ENCODE results near the gene KRTAP25-1. TPM values are rescaled to one million over a fixed set of nuclear protein-coding genes. Genes with fewer than 3 reads are reported as not detected.

The KRTAP25-1 gene
- total and polyA plus RNA-seq, 2 of the 4 experiments (the other 2 are of a cell fraction), result not detected

- POLR2A ChIA-PET (ENCODE audit: unreplicated experiment), result no interaction called here
- Histone ChIP-seq H3K9ac (ENCODE audit: low read depth, low read length) (no peak overlapping the region), H3K4ac (ENCODE audit: low read depth, low read length) (no peak overlapping the region), H3K27ac (ENCODE audit: insufficient read depth, low read length) (no peak overlapping the region), H4K8ac (ENCODE audit: low read depth in 2 of 2, low read length in 2 of 2) (no peak overlapping the region), H3K23ac (ENCODE audit: low read depth, low read length) (no peak overlapping the region), H4K20me1 (ENCODE audit: insufficient read depth, low read length) (no peaks in the 10 kb centered on the region), H3K9me1 (ENCODE audit: insufficient read depth, low read length) (no peaks in the 10 kb centered on the region), H2AK9ac (replicated peaks; ENCODE audit: low read depth, low read length, poor library complexity) (no peak overlapping the region), H3K36me3 (ENCODE audit: control insufficient read depth, insufficient read depth, low read length) (no peaks in the 10 kb centered on the region), H2AFZ (replicated peaks; ENCODE audit: low read length, poor library complexity) (no peak overlapping the region), H4K5ac (ENCODE audit: low read depth, low read length) (no peak overlapping the region), H3K18ac (ENCODE audit: low read depth, low read length) (no peak overlapping the region), H3K4me3 (ENCODE audit: insufficient read depth, low read depth, low read length) (no peak overlapping the region), H3K56ac (ENCODE audit: extremely low read depth, insufficient read depth, low read length) (no peak overlapping the region), H3K9me3 (ENCODE audit: control insufficient read depth, insufficient read depth, low read length) (peaks cover 10% of the 10 kb centered on the region), H2BK20ac (ENCODE audit: low read depth, low read length) (no peak overlapping the region), H3K27me3 (ENCODE audit: control insufficient read depth, insufficient read depth, low read length) (no peaks in the 10 kb centered on the region), H2BK120ac (ENCODE audit: low read depth, low read length) (no peak overlapping the region), H3K14ac (replicated peaks; ENCODE audit: low read depth, low read length) (no peak overlapping the region), H3K79me1 (ENCODE audit: low read depth in 1 of 2, low read length in 2 of 2) (no peaks in the 10 kb centered on the region), H3K4me1 (ENCODE audit: control insufficient read depth, insufficient read depth, low read length) (no peaks in the 10 kb centered on the region), H4K91ac (ENCODE audit: insufficient read depth, low read depth, low read length) (no peak overlapping the region), H2AK5ac (ENCODE audit: low read depth, low read length) (no peak overlapping the region), H3K4me2 (ENCODE audit: low read depth, low read length) (no peak overlapping the region), H2BK15ac (ENCODE audit: low read depth, low read length) (no peak overlapping the region), H2BK5ac (ENCODE audit: low read depth, low read length, poor library complexity, severe bottlenecking) (no peak overlapping the region)
- CTCF ChIA-PET, result no interaction called here
- BruUV-seq (replicated peaks), result no TSS peak
- intact Hi-C loops (cut with micrococcal nuclease) (no loop called here), dilution Hi-C loops (cut with HindIII; ENCODE audit: low sequenced_read_pairs, unreplicated experiment) (no loop called here), in situ Hi-C loops (cut with MboI; ENCODE audit: low sequenced_read_pairs) (no loop called here)
- DNase-seq (no peak), ATAC-seq (ENCODE audit: low read depth) (no peak)
- TF ChIP-seq BHLHE40 (IDR thresholded peaks at IDR 0.05; ENCODE audit: low read depth, low read length) (no peak), CEBPB (IDR thresholded peaks at IDR 0.05; ENCODE audit: low read depth, low read length) (no peak), CTCF (conservative IDR thresholded peaks at IDR 0.05; ENCODE audit: low read depth, low read length) (no peak), MXI1 (IDR thresholded peaks at IDR 0.05; ENCODE audit: borderline replicate concordance, low read depth, low read length) (no peak), USF2 (IDR thresholded peaks at IDR 0.05; ENCODE audit: low read depth, low read length) (no peak), RCOR1 (IDR thresholded peaks at IDR 0.05; ENCODE audit: insufficient replicate concordance, low read length) (no peak)
These were observed 37.1 kb upstream of the KRTAP25-1 start for GRCh38 chr21:30326390-30326789.

Measured in IMR-90 (cell line).